ENCODE measurements around the gene RSPH9.
A peak's percentile ranks its signal among the peaks of the same experiment; 100 is the strongest.
"Not testable (repeated sequence)": the region's sequence is repeated elsewhere in the genome, so short reads cannot be mapped to it uniquely, and the experiment has no call there.

Gene RSPH9

GRCh38 chr6:43657221-43657802, 12.5 kb downstream of the RSPH9 start:
- no peak overlapping the region for H3K4me3 ChIP-seq (ENCODE audit: low read depth, low read length)
- DNase-seq (ENCODE audit: low read depth) = no peak
- no peak for TF ChIP-seq CTCF (IDR thresholded peaks at IDR 0.05; ENCODE audit: control insufficient read depth, extremely low read depth, insufficient read depth)

GRCh38 chr6:43658161-43658560, 13.3 kb downstream of the RSPH9 start:
- TF ChIP-seq CTCF (IDR thresholded peaks at IDR 0.05; ENCODE audit: control insufficient read depth, extremely low read depth, insufficient read depth) = no peak
- no peak for DNase-seq (ENCODE audit: low read depth)
- H3K4me3 ChIP-seq (ENCODE audit: low read depth, low read length) = no peak overlapping the region

DNA sequence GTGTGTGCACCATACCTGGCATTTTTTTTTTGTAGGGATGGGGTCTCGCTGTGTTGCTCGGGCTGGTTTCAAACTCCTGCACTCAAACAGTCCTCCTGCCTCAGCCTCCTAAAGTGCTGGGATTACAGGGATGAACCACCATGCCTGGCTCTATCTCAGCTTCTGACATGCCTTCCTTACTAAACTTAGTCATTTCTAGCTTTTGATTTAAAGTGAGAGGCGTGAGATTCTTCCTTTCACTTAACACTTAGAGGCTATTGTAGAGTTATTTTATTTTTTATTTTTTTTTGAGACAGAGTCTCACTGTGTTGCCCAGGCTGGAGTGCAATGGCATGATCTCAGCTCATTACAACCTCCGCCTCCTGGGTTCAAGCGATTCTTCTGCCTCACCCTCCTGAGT, 18.1 kb downstream of the RSPH9 start:
- not testable (repeated sequence) for H3K4me3 ChIP-seq (ENCODE audit: low read depth, low read length); DNase-seq (ENCODE audit: low read depth)

- no peak overlapping the region for H3K4me3 ChIP-seq (ENCODE audit: low read depth, low read length)
- DNase-seq (ENCODE audit: low read depth) = no peak
- TF ChIP-seq CTCF (IDR thresholded peaks at IDR 0.05; ENCODE audit: control insufficient read depth, extremely low read depth, insufficient read depth) = no peak
These were observed 20.5 kb downstream of the RSPH9 start for GRCh38 chr6:43665376-43665775.

DNA sequence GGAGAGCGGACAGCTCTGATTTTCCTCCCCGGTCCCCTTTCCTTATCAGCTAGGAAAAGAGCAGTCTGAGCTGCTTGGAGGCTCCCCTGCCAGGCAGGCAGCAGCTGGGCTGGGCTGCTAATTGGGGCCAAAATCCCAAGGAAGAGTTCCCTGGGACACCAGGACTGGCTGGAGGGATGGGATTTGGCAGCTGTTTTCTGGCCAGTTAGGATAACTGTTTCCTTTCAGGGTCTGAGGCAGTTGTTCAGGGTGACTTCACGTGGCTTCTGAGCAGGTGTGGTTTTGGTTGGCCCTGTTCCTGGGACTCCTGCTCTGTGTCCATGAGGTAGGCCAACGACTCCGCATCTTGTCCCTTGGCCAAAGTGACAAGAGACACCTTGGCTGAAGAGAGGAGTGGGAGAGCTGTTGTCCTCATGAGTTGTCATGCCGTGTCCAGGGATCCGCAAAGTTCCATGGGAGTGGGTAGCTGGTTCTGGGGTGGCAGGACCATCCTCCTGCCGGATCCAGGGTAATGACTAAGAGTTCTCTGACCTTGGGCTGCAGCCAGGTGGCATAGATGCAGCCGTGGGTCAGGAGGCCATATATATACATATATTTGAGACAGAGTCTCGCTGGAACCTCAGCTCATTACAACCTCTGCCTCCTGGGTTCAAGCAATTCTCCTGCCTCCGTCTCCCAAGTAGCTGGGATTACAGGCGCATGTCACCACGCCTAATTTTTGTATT, 21.5 kb downstream of the RSPH9 start:
- H3K4me3 ChIP-seq (ENCODE audit: low read depth, low read length) = no peak overlapping the region
- no peak for DNase-seq (ENCODE audit: low read depth)
- no peak for TF ChIP-seq CTCF (IDR thresholded peaks at IDR 0.05; ENCODE audit: control insufficient read depth, extremely low read depth, insufficient read depth)

DNA sequence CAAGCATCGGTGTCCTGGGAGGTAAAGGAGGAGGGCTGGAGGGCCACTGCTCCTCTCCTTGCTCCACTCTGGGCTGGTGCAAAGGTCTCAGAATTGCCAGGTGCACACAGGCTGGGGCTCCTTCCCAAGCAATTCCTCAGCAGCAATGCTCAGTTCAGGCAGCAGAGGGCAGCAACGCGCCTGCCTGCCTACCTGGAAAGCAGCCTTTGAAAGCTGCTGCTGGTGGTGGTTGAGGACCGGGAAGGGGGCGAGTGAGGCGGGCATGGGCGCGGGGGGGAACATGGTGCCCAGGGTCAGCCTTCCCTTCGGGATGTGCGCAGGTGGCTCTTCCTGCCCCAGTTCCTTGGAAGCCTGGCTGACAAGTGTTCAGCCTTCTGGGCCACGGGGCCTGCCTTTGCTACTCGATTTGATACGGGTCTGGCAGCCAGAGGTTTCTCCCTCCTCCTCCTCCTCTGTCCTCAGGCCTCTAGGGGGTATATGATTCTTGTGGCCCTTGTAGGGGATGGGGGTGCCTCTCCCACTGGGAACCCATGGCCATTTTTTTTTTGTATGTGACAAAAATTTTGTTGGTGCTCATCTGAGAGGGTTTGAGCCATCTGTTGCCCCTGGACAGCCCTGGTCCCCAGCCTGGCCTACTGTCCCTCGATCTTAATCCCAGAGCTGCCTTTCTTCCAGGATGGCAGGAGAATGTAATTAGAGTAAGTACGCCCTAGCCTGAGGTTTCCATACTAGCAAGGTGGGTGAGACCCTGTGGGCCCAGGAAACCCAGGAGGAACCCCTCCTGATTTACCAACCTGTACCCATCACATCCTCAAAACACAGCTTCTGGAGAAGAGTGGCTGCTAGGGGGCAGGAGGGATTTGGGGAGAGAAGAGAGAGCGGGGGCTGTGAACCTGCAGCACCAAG, 22.7 kb downstream of the RSPH9 start:
- no peak for DNase-seq (ENCODE audit: low read depth)
- H3K4me3 ChIP-seq (ENCODE audit: low read depth, low read length) = no peak overlapping the region; the same call in 1 of the 2 replicates
- peak; percentile 95 for TF ChIP-seq CTCF (IDR thresholded peaks at IDR 0.05; ENCODE audit: control insufficient read depth, extremely low read depth, insufficient read depth)

Data from LNCaP clone FGC (cell line).